ENCODE data around the gene CTNS. TPM values are rescaled to one million over a fixed set of nuclear protein-coding genes. Genes with fewer than 3 reads are reported as not detected.
A peak's percentile ranks its signal among the peaks of the same experiment; 100 is the strongest.

Gene CTNS
- total RNA-seq, 1 donor from 2014 or later: 9.4 TPM

GRCh38 chr17:3635474-3636153, 946 bp upstream of the CTNS start:
- no peaks in the 10 kb centered on the region for H3K36me3 ChIP-seq
- H3K9me3 ChIP-seq (ENCODE audit: low read depth): no peaks in the 10 kb centered on the region
- no peaks in the 10 kb centered on the region for H3K27me3 ChIP-seq
- no peak for TF ChIP-seq CTCF (IDR thresholded peaks at IDR 0.05)
- no peak for TF ChIP-seq EZH2phosphoT487 (IDR thresholded peaks at IDR 0.05)
- no peak for TF ChIP-seq EZH2 (IDR thresholded peaks at IDR 0.05)
- DNase-seq (ENCODE audit: low spot score): no peak
- H3K4me1 ChIP-seq: peaks cover 8% of the 10 kb centered on the region
- H2AFZ ChIP-seq (replicated peaks): peak overlapping the region; percentile 91
- peaks cover 5% of the 10 kb centered on the region for H3K27me3 Mint-ChIP-seq (ENCODE audit: insufficient read depth, low read depth)
- H3K4me3 ChIP-seq: peak overlapping the region; percentile 98
- peak overlapping the region; percentile 88 for H3K27ac Mint-ChIP-seq
- H3K4me2 ChIP-seq: peak overlapping the region; percentile 76
- H3K4me3 Mint-ChIP-seq: peak overlapping the region; percentile 98
- H3K36me3 Mint-ChIP-seq: peaks cover 8% of the 10 kb centered on the region
- peaks cover 38% of the 10 kb centered on the region for H3K79me2 ChIP-seq (ENCODE audit: low read depth)
- H4K20me1 ChIP-seq (ENCODE audit: low read depth): peaks cover 9% of the 10 kb centered on the region
- H3K4me1 Mint-ChIP-seq: peaks cover 36% of the 10 kb centered on the region
- H3K9ac ChIP-seq: peak overlapping the region; percentile 50
- no peaks in the 10 kb centered on the region for H3F3A ChIP-seq (ENCODE audit: low read depth)
- no peak overlapping the region for H3K27ac ChIP-seq
- H3K9me3 Mint-ChIP-seq: no peaks in the 10 kb centered on the region

GRCh38 chr17:3636908-3637373, 381 bp downstream of the CTNS start:
- Histone ChIP-seq H3K27ac (no peak overlapping the region), H4K20me1 (ENCODE audit: low read depth) (peaks cover 9% of the 10 kb centered on the region), H3K4me1 (peaks cover 8% of the 10 kb centered on the region), H3K4me3 (peak overlapping the region; percentile 98), H3F3A (ENCODE audit: low read depth) (no peaks in the 10 kb centered on the region), H3K79me2 (ENCODE audit: low read depth) (peaks cover 34% of the 10 kb centered on the region), H3K9ac (peak overlapping the region; percentile 44), H2AFZ (replicated peaks) (peak overlapping the region; percentile 89), H3K9me3 (ENCODE audit: low read depth) (no peaks in the 10 kb centered on the region), H3K36me3 (no peaks in the 10 kb centered on the region), H3K27me3 (no peaks in the 10 kb centered on the region), H3K4me2 (peak overlapping the region; percentile 85)
- DNase-seq (ENCODE audit: low spot score): peak; percentile 56
- Mint-ChIP-seq H3K27me3 (ENCODE audit: insufficient read depth, low read depth) (peaks cover 5% of the 10 kb centered on the region), H3K9me3 (no peaks in the 10 kb centered on the region), H3K4me3 (peak overlapping the region; percentile 98), H3K4me1 (peaks cover 36% of the 10 kb centered on the region), H3K27ac (no peak overlapping the region), H3K36me3 (peaks cover 8% of the 10 kb centered on the region)
- TF ChIP-seq EZH2phosphoT487 (IDR thresholded peaks at IDR 0.05): no peak
- TF ChIP-seq EZH2 (IDR thresholded peaks at IDR 0.05): no peak
- TF ChIP-seq CTCF (IDR thresholded peaks at IDR 0.05): no peak

- Mint-ChIP-seq H3K9me3 (no peaks in the 10 kb centered on the region), H3K4me3 (peak overlapping the region; percentile 54)
- no peak overlapping the region for H2AFZ ChIP-seq (replicated peaks)
Observed at GRCh38 chr17:3639981-3640596, 3.5 kb downstream of the CTNS start.

More at GRCh38 chr17:3639981-3640596, 3.5 kb downstream of the CTNS start:
- H3K4me3 ChIP-seq: no peak overlapping the region
- TF ChIP-seq EZH2 (IDR thresholded peaks at IDR 0.05): no peak
- no peak for TF ChIP-seq EZH2phosphoT487 (IDR thresholded peaks at IDR 0.05)
- TF ChIP-seq CTCF (IDR thresholded peaks at IDR 0.05): no peak
- peaks cover 3% of the 10 kb centered on the region for H4K20me1 ChIP-seq (ENCODE audit: low read depth)
- DNase-seq (ENCODE audit: low spot score): peak; percentile 22
- no peaks in the 10 kb centered on the region for H3K9me3 ChIP-seq (ENCODE audit: low read depth)
- peaks cover 8% of the 10 kb centered on the region for H3K4me1 ChIP-seq
- H3K79me2 ChIP-seq (ENCODE audit: low read depth): peaks cover 9% of the 10 kb centered on the region
- H3K4me1 Mint-ChIP-seq: peaks cover 22% of the 10 kb centered on the region
- H3K27ac ChIP-seq: no peak overlapping the region
- H3F3A ChIP-seq (ENCODE audit: low read depth): no peaks in the 10 kb centered on the region
- no peaks in the 10 kb centered on the region for H3K27me3 Mint-ChIP-seq (ENCODE audit: insufficient read depth, low read depth)
- H3K36me3 Mint-ChIP-seq: no peaks in the 10 kb centered on the region
- H3K27me3 ChIP-seq: no peaks in the 10 kb centered on the region
- H3K27ac Mint-ChIP-seq: peak overlapping the region; percentile 74
- no peaks in the 10 kb centered on the region for H3K36me3 ChIP-seq
- peak overlapping the region; percentile 27 for H3K4me2 ChIP-seq
- H3K9ac ChIP-seq: no peak overlapping the region
